ENCODE results near the gene CASQ2. TPM values are rescaled to one million over a fixed set of nuclear protein-coding genes. Genes with fewer than 3 reads are reported as not detected.

CASQ2 gene
- total and polyA plus RNA-seq, 9 donors: 0.36 to 43.0 (median 2.3) TPM

- H3K4me1 ChIP-seq (ENCODE audit: insufficient read depth): no peaks in the 10 kb centered on the region
- no peak overlapping the region for H3K4me3 ChIP-seq
- H3K27me3 ChIP-seq: no peaks in the 10 kb centered on the region
- H3K9me3 ChIP-seq: no peaks in the 10 kb centered on the region
- intact Hi-C loops (cut with DNase I): no loop called here
- no peak overlapping the region for H3K27ac ChIP-seq
- WGBS, 3 donors: 86 to 90% (median 89%) methylated on average over 1 of the region's 1 CpG
- TF ChIP-seq EP300 (IDR thresholded peaks at IDR 0.05) (no peak), CTCF (IDR thresholded peaks at IDR 0.05) (no peak), POLR2A (IDR thresholded peaks at IDR 0.05) (no peak)
- H3K36me3 ChIP-seq: no peaks in the 10 kb centered on the region
- DNase-seq: no peak
These were observed 37.1 kb upstream of the CASQ2 start for GRCh38 chr1:115805597-115805996.

GRCh38 chr1:115802416-115802815, 33.9 kb upstream of the CASQ2 start:
- no peak for TF ChIP-seq CTCF (IDR thresholded peaks at IDR 0.05)
- no peak for TF ChIP-seq POLR2A (IDR thresholded peaks at IDR 0.05)
- no peak for TF ChIP-seq EP300 (IDR thresholded peaks at IDR 0.05)
- intact Hi-C loops (cut with DNase I): no loop called here
- Histone ChIP-seq H3K36me3 (no peaks in the 10 kb centered on the region), H3K9me3 (no peaks in the 10 kb centered on the region), H3K27me3 (no peaks in the 10 kb centered on the region), H3K4me1 (ENCODE audit: insufficient read depth) (peaks cover 3% of the 10 kb centered on the region), H3K27ac (no peak overlapping the region), H3K4me3 (no peak overlapping the region)
- WGBS, 3 donors: 23 to 36% (median 31%) methylated on average over 2 of the region's 2 CpGs
- no peak for DNase-seq

- H3K36me3 ChIP-seq: no peaks in the 10 kb centered on the region
- H3K27ac ChIP-seq: no peak overlapping the region
- H3K9me3 ChIP-seq: no peaks in the 10 kb centered on the region
- TF ChIP-seq POLR2A (IDR thresholded peaks at IDR 0.05) (no peak), CTCF (IDR thresholded peaks at IDR 0.05) (no peak), EP300 (IDR thresholded peaks at IDR 0.05) (no peak)
- H3K4me1 ChIP-seq (ENCODE audit: insufficient read depth): peaks cover 5% of the 10 kb centered on the region
- H3K4me3 ChIP-seq: no peak overlapping the region
- no peak for DNase-seq
- intact Hi-C loops (cut with DNase I): no loop called here
- no peaks in the 10 kb centered on the region for H3K27me3 ChIP-seq
- 88 to 90% (median 88%) methylated on average over 4 of the region's 4 CpGs for WGBS, 3 donors
These were observed 29.0 kb upstream of the CASQ2 start for GRCh38 chr1:115797486-115797885.

GRCh38 chr1:115796897-115797296, 28.4 kb upstream of the CASQ2 start:
- DNase-seq: no peak
- 58 to 68% (median 59%) methylated on average over 5 of the region's 5 CpGs for WGBS, 3 donors
- H3K9me3 ChIP-seq: no peaks in the 10 kb centered on the region
- intact Hi-C loops (cut with DNase I): no loop called here
- H3K4me3 ChIP-seq: no peak overlapping the region
- no peaks in the 10 kb centered on the region for H3K27me3 ChIP-seq
- H3K4me1 ChIP-seq (ENCODE audit: insufficient read depth): peaks cover 5% of the 10 kb centered on the region
- no peaks in the 10 kb centered on the region for H3K36me3 ChIP-seq
- TF ChIP-seq EP300 (IDR thresholded peaks at IDR 0.05) (no peak), POLR2A (IDR thresholded peaks at IDR 0.05) (no peak), CTCF (IDR thresholded peaks at IDR 0.05) (no peak)
- H3K27ac ChIP-seq: no peak overlapping the region

GRCh38 chr1:115796036-115796435, 27.5 kb upstream of the CASQ2 start:
- Histone ChIP-seq H3K27me3 (no peaks in the 10 kb centered on the region), H3K9me3 (no peaks in the 10 kb centered on the region), H3K27ac (no peak overlapping the region), H3K4me1 (ENCODE audit: insufficient read depth) (peaks cover 5% of the 10 kb centered on the region), H3K4me3 (no peak overlapping the region), H3K36me3 (no peaks in the 10 kb centered on the region)
- no peak for DNase-seq
- 73 to 76% (median 74%) methylated on average over 6 of the region's 6 CpGs for WGBS, 3 donors
- TF ChIP-seq CTCF (IDR thresholded peaks at IDR 0.05): no peak
- intact Hi-C loops (cut with DNase I): no loop called here
